ENCODE results near the gene AEBP1.
"Not testable (repeated sequence)": the region's sequence is repeated elsewhere in the genome, so short reads cannot be mapped to it uniquely, and the experiment has no call there.

AEBP1 gene

GRCh38 chr7:44121761-44122420 lies 17.7 kb downstream of the AEBP1 start:
- no peak for DNase-seq

GRCh38 chr7:44122529-44122928 lies 18.4 kb downstream of the AEBP1 start:
- no peak for DNase-seq

GRCh38 chr7:44123190-44124003 lies 19.3 kb downstream of the AEBP1 start, which contains the start of gene POLD2:
TSS of gene POLD2 (minus strand) at chr7:44123548. CDS start at chr7:44122053, 1,495 bp downstream.
- DNase-seq = peak; percentile 97 to 98 (median 98)

- DNase-seq = no peak
Measured at GRCh38 chr7:44124822-44125202, 20.7 kb downstream of the AEBP1 start.

GRCh38 chr7:44126574-44126973 lies 22.4 kb downstream of the AEBP1 start:
- DNase-seq = not testable (repeated sequence)

- peak in 1 of 3 donors; percentile 22 for DNase-seq
Measured at GRCh38 chr7:44127161-44127560, 23.0 kb downstream of the AEBP1 start.

- DNase-seq = no peak
Measured at GRCh38 chr7:44128721-44129582, 24.8 kb downstream of the AEBP1 start.

GRCh38 chr7:44131173-44132029 lies 27.3 kb downstream of the AEBP1 start:
- DNase-seq = peak in 1 of 3 donors; percentile 5

GRCh38 chr7:44132039-44132438 lies 27.9 kb downstream of the AEBP1 start:
- no peak for DNase-seq

- DNase-seq = no peak
Measured at GRCh38 chr7:44133295-44133694, 29.1 kb downstream of the AEBP1 start.

- DNase-seq = no peak
Measured at GRCh38 chr7:44134943-44135628, 30.9 kb downstream of the AEBP1 start.

- DNase-seq = no peak
Measured at GRCh38 chr7:44136731-44137130, 32.6 kb downstream of the AEBP1 start.

- DNase-seq = no peak
Measured at GRCh38 chr7:44138698-44139097, 34.6 kb downstream of the AEBP1 start.

GRCh38 chr7:44139311-44140010 lies 35.3 kb downstream of the AEBP1 start:
- DNase-seq = no peak

GRCh38 chr7:44140341-44140740 lies 36.2 kb downstream of the AEBP1 start:
- DNase-seq = no peak

- no peak for DNase-seq
Measured at GRCh38 chr7:44141221-44141850, 37.2 kb downstream of the AEBP1 start, which contains the start of gene MYL7. TSS of gene MYL7 (minus strand) at chr7:44141332. CDS start at chr7:44141305, 27 bp downstream.

- no peak for DNase-seq
Measured at GRCh38 chr7:44142028-44142427, 37.9 kb downstream of the AEBP1 start.

- no peak for DNase-seq
Measured at GRCh38 chr7:44143646-44144250, 39.6 kb downstream of the AEBP1 start.

- DNase-seq = no peak
Measured at GRCh38 chr7:44144426-44144967, 40.4 kb downstream of the AEBP1 start.

All from suppressor macrophage treated with lipopolysaccharide for 1 hour (primary cell).